HepG2 (cell line): Measurements from ENCODE around the gene GLOD5. TPM values are rescaled to one million over a fixed set of nuclear protein-coding genes. Genes with fewer than 3 reads are reported as not detected.
A peak's percentile ranks its signal among the peaks of the same experiment; 100 is the strongest.

Source experiments
- ATAC-seq: fragments of 200-7000 bp; cut with Tn5 transposase; 3 replicates; pipeline ENCODE4 v1.9.1; 2020; ENCODE audit warnings: mild to moderate bottlenecking, moderate library complexity
- BruUV-seq: library from RNA; stranded (reverse); fragments of 400-500 nt; replicated peaks from 2 replicates; lab custom pipeline; 2021; lab: Mats Ljungman, UMichigan
- CTCF ChIA-PET: fragments of 300-600 bp; formaldehyde crosslinking; extraction: SDS; loops from one replicate; lab custom pipeline; 2021; ENCODE audit warnings: low total read pairs, inconsistent platforms, low intra/inter-chr PET ratio; lab: Yijun Ruan, JAX
- POLR2A ChIA-PET: fragments of 350-600 bp; sonication (Branson Sonifier 250); formaldehyde crosslinking; loops from one replicate; lab custom pipeline; 2020; ENCODE audit warnings: antibody characterized with exemption, inconsistent platforms; lab: Yijun Ruan, JAX
- DNase-seq: peaks from one replicate; pipeline ENCODE4 v3.0.0-alpha.2; 2015; ENCODE audit warnings: low spot score
- FAIRE-seq: peaks from 3 replicates; lab custom pipeline; 2011; peaks lifted over from hg19 to GRCh38; lab: Jason Lieb, UNC
- H2AFZ ChIP-seq: one replicate; pipeline ENCODE4 v1.6.1; 2011; ENCODE audit warnings: low read length, inconsistent platforms
- H3K27ac ChIP-seq: fragments of 300-600 bp; 3 replicates; pipeline ENCODE4 v1.8.0; 2011; ENCODE audit warnings: mixed run types, mild to moderate bottlenecking, mixed read lengths, low read length, inconsistent platforms; ENCODE audit not compliant: insufficient read depth; ENCODE audit errors: extremely low read length
- H3K27me3 ChIP-seq, 2 experiments: fragments of 200-600 bp in 1 of 2; 2 replicates in 1 of 2; 3 replicates in 1 of 2; pipeline versions ENCODE4 v1.6.0 to v1.8.0; 2011; ENCODE audit warnings: low read length in 2 of 2, mild to moderate bottlenecking in 2 of 2, moderate library complexity in 2 of 2, inconsistent platforms in 1 of 2; ENCODE audit not compliant: insufficient read depth in 2 of 2, control insufficient read depth in 1 of 2
- H3K36me3 ChIP-seq, 2 experiments: fragments of 200-600 bp in 1 of 2; replicated peaks in 1 of 2; 2 replicates in 1 of 2; 3 replicates in 1 of 2; pipeline versions ENCODE4 v1.5.1 to v1.8.0; 2011; ENCODE audit warnings: low read length in 2 of 2, inconsistent platforms in 1 of 2; ENCODE audit not compliant: insufficient read depth in 2 of 2, control insufficient read depth in 1 of 2
- H3K4me1 ChIP-seq: 2 replicates; pipeline ENCODE4 v1.5.1; 2012; ENCODE audit warnings: low read length, inconsistent platforms; ENCODE audit not compliant: insufficient read depth
- H3K4me2 ChIP-seq: 2 replicates; pipeline ENCODE4 v1.6.0; 2011; ENCODE audit warnings: low read depth, low read length, inconsistent platforms
- H3K4me3 ChIP-seq, 3 experiments: fragments of 200-600 bp in 1 of 3; sonication (generic), shearing (Covaris generic) in 1 of 3; replicated peaks in 1 of 3; 2 replicates each; pipeline ENCODE4 v1.5.1; 2011 to 2016; ENCODE audit warnings: low read length in 3 of 3, inconsistent platforms in 2 of 3, low read depth in 2 of 3, mild to moderate bottlenecking in 2 of 3, control low read depth in 1 of 3, mixed read lengths in 1 of 3; ENCODE audit not compliant: insufficient read depth in 1 of 3
- H3K79me2 ChIP-seq: one replicate; pipeline ENCODE4 v1.6.1; 2011; ENCODE audit warnings: low read length, inconsistent platforms; ENCODE audit not compliant: insufficient read depth
- H3K9ac ChIP-seq: 2 replicates; pipeline ENCODE4 v1.6.0; 2011; ENCODE audit warnings: mild to moderate bottlenecking, low read depth, low read length, inconsistent platforms; ENCODE audit not compliant: insufficient read depth
- H3K9me3 ChIP-seq: 2 replicates; pipeline ENCODE4 v1.5.1; 2012; ENCODE audit warnings: mild to moderate bottlenecking, low read length
- H4K20me1 ChIP-seq: 2 replicates; pipeline ENCODE4 v1.6.0; 2011; ENCODE audit warnings: inconsistent platforms, mild to moderate bottlenecking, low read length, moderate library complexity; ENCODE audit not compliant: insufficient read depth
- NFATC3 ChIP-seq: sonication (generic); formaldehyde crosslinking; IDR thresholded peaks from 2 replicates; pipeline ENCODE4 v1.5.1; 2020; ENCODE audit warnings: mild to moderate bottlenecking, missing genetic modification reagents
- REST ChIP-seq, 2 experiments: IDR thresholded peaks; 2 replicates each; pipeline ENCODE4 v1.6.1; 2011 to 2012; ENCODE audit warnings: low read length in 2 of 2, borderline replicate concordance in 1 of 2, low read depth in 1 of 2, mild to moderate bottlenecking in 1 of 2, moderate library complexity in 1 of 2
- THYN1 ChIP-seq: sonication (generic); formaldehyde crosslinking; IDR thresholded peaks from 2 replicates; pipeline ENCODE4 v1.8.1; 2023; ENCODE audit warnings: low read depth, mild to moderate bottlenecking, moderate library complexity, missing genetic modification reagents, borderline replicate concordance
- XRCC5 ChIP-seq: fragments of 200-400 bp; formaldehyde crosslinking; optimal IDR thresholded peaks from 2 replicates; pipeline ENCODE3; 2017; ENCODE audit warnings: mild to moderate bottlenecking, low read length
- ZBTB7A ChIP-seq: sonication (generic); formaldehyde crosslinking; IDR thresholded peaks from 2 replicates; pipeline ENCODE4 v1.8.0; 2022; ENCODE audit warnings: mild to moderate bottlenecking, missing genetic modification reagents
- ZFP36 ChIP-seq: fragments of 150-350 bp; IDR thresholded peaks from 2 replicates; pipeline ENCODE4 v1.6.1; 2018; ENCODE audit warnings: borderline replicate concordance, low read length, low read depth; ENCODE audit not compliant: partially characterized antibody
- ZNF704 ChIP-seq: sonication (generic); formaldehyde crosslinking; IDR thresholded peaks from 2 replicates; pipeline ENCODE4 v1.8.1; 2023; ENCODE audit warnings: mild to moderate bottlenecking, inconsistent platforms, moderate library complexity, missing genetic modification reagents, borderline replicate concordance
- ZNF768 ChIP-seq: sonication (generic); formaldehyde crosslinking; IDR thresholded peaks from 2 replicates; pipeline ENCODE4 v1.4.0; 2020; ENCODE audit warnings: missing genetic modification reagents
- WGBS: methylation state at CpG from one replicate; pipeline ENCODE4 v1.1.6; 2017; ENCODE audit warnings: low lambda C conversion rate; 5-methylcytosine and 5-hydroxymethylcytosine counted together
- in situ Hi-C: cut with HindIII; loops from 2 replicates; pipeline ENCODE4 v1.10.0; 2017; ENCODE audit warnings: low pct_unique_long_range_greater_than_20kb; ENCODE audit not compliant: extremely low pct_ligation_motif_present
- intact Hi-C: fragments of 100-400 bp; cut with micrococcal nuclease; formaldehyde crosslinking; loops from one replicate; pipeline ENCODE4 v1.10.0; 2022; ENCODE audit not compliant: unreplicated experiment
- polyA plus RNA-seq, 8 experiments: library from polyadenylated mRNA; depleted of rRNA in 3 of 8; stranded (reverse) in 7 of 8; unstranded in 1 of 8; fragments of >200 nt; fragmentation: Illumina TruSeq in 4 of 8; extraction: Trizol in 4 of 8; gene quantifications; 2 replicates each; pipeline versions ENCODE4 v1.2.1 to v1.2.3, GENCODE V29; 2011 to 2016; ENCODE audit warnings: low read depth in 4 of 8, missing spikeins in 1 of 8, mixed read lengths in 1 of 8; ENCODE audit not compliant: insufficient read depth in 1 of 8
- total RNA-seq, 5 experiments: library from RNA; depleted of rRNA; stranded (reverse); fragments of >200 nt; fragmentation: Illumina TruSeq; extraction: Trizol; gene quantifications; 2 replicates each; pipeline ENCODE4 v1.2.3, GENCODE V29; 2016; ENCODE audit warnings: low read depth in 1 of 5

GLOD5 gene
- total and polyA plus RNA-seq, 2 of the 13 experiments (the other 11 are each of a cell fraction or from before 2014, with no cell fraction given): 0.93 to 1.3 TPM

- POLR2A ChIA-PET: no interaction called here
- intact Hi-C loops: no loop called here
- 9% methylated on average over 4 of the region's 4 CpGs for WGBS
- in situ Hi-C loops: no loop called here
- Histone ChIP-seq H3K36me3 (peaks cover 0 to 3% of the 10 kb centered on the region in 2 experiments; a peak in 2 of 5 replicates), H3K9me3 (no peaks in the 10 kb centered on the region), H2AFZ (no peak overlapping the region), H3K4me1 (peaks cover 24% of the 10 kb centered on the region), H3K27ac (peak overlapping the region; percentile 98), H3K4me2 (peak overlapping the region; percentile 80), H3K9ac (peak overlapping the region; percentile 88), H3K79me2 (no peaks in the 10 kb centered on the region), H3K27me3 (no peaks in the 10 kb centered on the region; a peak in 1 of 5 replicates), H4K20me1 (no peaks in the 10 kb centered on the region), H3K4me3 (peak overlapping the region; percentile 80 to 84 (median 81))
- TF ChIP-seq XRCC5: no peak
- TF ChIP-seq ZFP36: no peak
- no peak for TF ChIP-seq THYN1 (CRISPR knock-in tag)
- no peak for TF ChIP-seq NFATC3 (CRISPR knock-in tag)
- TF ChIP-seq ZBTB7A: no peak
- TF ChIP-seq REST (IDR thresholded peaks at IDR 0.05; ENCODE audit: borderline replicate concordance in 1 of 2, low read depth in 1 of 2, low read length in 2 of 2): peak in 1 of 2 experiments; percentile 81; a peak in 2 of 4 replicates
- no peak for TF ChIP-seq ZNF704 (CRISPR knock-in tag)
- TF ChIP-seq ZNF768 (CRISPR knock-in tag): no peak
- CTCF ChIA-PET: no interaction called here
- DNase-seq (no peak), ATAC-seq (no peak), FAIRE-seq (no peak)
- TSS peak; percentile 80 for BruUV-seq
Measured at GRCh38 chrX:48802905-48803200, 41.3 kb downstream of the GLOD5 start.
